Suprapubic skin (tissue), 4 donors: ENCODE data around the gene WASF1. TPM values are rescaled to one million over a fixed set of nuclear protein-coding genes. Genes with fewer than 3 reads are reported as not detected.

Source experiments
- DNase-seq, 2 donors: peaks; one replicate each; pipeline ENCODE4 v3.0.0-alpha.2; 2019; ENCODE audit warnings: low spot score in 2 of 2
- H3K27ac ChIP-seq: fragments of 200-600 bp; sonication (generic); one replicate; pipeline ENCODE4 v1.5.1; 2019
- H3K27me3 ChIP-seq: fragments of 200-600 bp; sonication (generic); one replicate; pipeline ENCODE4 v1.5.1; 2019
- H3K36me3 ChIP-seq: fragments of 200-600 bp; sonication (generic); one replicate; pipeline ENCODE4 v1.5.1; 2019
- H3K4me1 ChIP-seq: fragments of 200-600 bp; sonication (generic); one replicate; pipeline ENCODE4 v1.5.1; 2019
- H3K4me3 ChIP-seq: fragments of 200-600 bp; sonication (generic); one replicate; pipeline ENCODE4 v1.5.1; 2019; ENCODE audit warnings: mild to moderate bottlenecking
- H3K9me3 ChIP-seq: fragments of 200-600 bp; sonication (generic); one replicate; pipeline ENCODE4 v1.5.1; 2019
- EP300 ChIP-seq: sonication (generic); formaldehyde crosslinking; IDR thresholded peaks from one replicate; pipeline ENCODE4 v1.6.1; 2017; ENCODE audit warnings: antibody characterized with exemption
- POLR2A ChIP-seq, 2 donors: fragments of 450-650 bp; IDR thresholded peaks; one replicate each; pipeline ENCODE4 v1.6.1; 2017; ENCODE audit warnings: antibody characterized with exemption in 2 of 2, mild to moderate bottlenecking in 2 of 2, moderate library complexity in 2 of 2
- POLR2AphosphoS5 ChIP-seq, 3 donors: sonication (generic); formaldehyde crosslinking; IDR thresholded peaks; one replicate each; pipeline ENCODE4 v1.6.1; 2017; ENCODE audit warnings: antibody characterized with exemption in 3 of 3
- WGBS: methylation state at CpG from one replicate; pipeline ENCODE4 v1.1.5; 2018; 5-methylcytosine and 5-hydroxymethylcytosine counted together
- total RNA-seq, 4 donors: library from RNA; depleted of rRNA; stranded (reverse); fragments of >200 nt; gene quantifications; one replicate each; pipeline ENCODE4 v1.1.0, GENCODE V29; 2016
- TF ChIP-seq, protein P1 (sequence below), 2 donors: fragments of 200-600 bp in 1 of 2; fragments of 450-650 bp in 1 of 2; sonication (generic) in 1 of 2; IDR thresholded peaks; one replicate each; pipeline ENCODE4 v1.5.1; 2016 to 2019; ENCODE audit warnings: antibody characterized with exemption in 2 of 2, mild to moderate bottlenecking in 1 of 2, moderate library complexity in 1 of 2

The WASF1 gene
- total RNA-seq, 4 donors from 2014 or later, result 5.9 to 10.9 (median 6.2) TPM

DNA sequence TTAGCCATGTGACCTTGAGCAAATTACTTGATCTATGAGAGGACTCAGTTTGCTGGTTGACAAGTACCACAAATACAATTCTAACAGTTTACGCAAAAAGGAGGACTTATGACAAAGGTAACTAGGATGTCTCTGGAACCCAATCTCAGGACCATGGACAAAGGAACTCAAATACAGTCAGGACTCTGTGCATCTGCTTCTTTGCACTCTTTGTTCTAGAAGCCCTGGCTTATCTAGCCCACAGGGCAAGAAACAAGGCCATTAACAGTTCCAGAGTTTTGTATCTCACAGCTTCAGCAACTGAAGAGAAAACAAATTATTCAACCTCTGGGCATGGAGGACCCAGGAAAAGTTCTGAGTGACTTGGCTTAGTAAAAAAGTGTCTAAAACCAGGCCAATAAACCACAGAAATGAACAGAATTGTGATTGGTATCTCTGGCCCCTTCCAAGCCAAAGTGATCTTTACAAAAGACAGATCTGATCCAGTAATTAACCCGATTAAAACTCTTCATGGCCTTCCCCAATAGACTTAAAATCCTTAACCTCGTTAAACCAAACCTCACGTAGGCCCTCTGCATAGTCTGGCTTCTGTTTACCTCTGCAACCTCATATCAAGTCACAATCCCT is 5.9 kb downstream of the WASF1 start:
- 86% methylated on average over 4 of the region's 4 CpGs for WGBS
- Histone ChIP-seq H3K36me3 (no peaks in the 10 kb centered on the region), H3K9me3 (no peaks in the 10 kb centered on the region), H3K4me3 (no peak overlapping the region), H3K4me1 (peaks cover 4% of the 10 kb centered on the region), H3K27me3 (no peaks in the 10 kb centered on the region), H3K27ac (no peak overlapping the region)
- TF ChIP-seq POLR2AphosphoS5 (IDR thresholded peaks at IDR 0.05) (no peak), EP300 (no peak), POLR2A (IDR thresholded peaks at IDR 0.05) (no peak)
- TF ChIP-seq, protein P1, sequence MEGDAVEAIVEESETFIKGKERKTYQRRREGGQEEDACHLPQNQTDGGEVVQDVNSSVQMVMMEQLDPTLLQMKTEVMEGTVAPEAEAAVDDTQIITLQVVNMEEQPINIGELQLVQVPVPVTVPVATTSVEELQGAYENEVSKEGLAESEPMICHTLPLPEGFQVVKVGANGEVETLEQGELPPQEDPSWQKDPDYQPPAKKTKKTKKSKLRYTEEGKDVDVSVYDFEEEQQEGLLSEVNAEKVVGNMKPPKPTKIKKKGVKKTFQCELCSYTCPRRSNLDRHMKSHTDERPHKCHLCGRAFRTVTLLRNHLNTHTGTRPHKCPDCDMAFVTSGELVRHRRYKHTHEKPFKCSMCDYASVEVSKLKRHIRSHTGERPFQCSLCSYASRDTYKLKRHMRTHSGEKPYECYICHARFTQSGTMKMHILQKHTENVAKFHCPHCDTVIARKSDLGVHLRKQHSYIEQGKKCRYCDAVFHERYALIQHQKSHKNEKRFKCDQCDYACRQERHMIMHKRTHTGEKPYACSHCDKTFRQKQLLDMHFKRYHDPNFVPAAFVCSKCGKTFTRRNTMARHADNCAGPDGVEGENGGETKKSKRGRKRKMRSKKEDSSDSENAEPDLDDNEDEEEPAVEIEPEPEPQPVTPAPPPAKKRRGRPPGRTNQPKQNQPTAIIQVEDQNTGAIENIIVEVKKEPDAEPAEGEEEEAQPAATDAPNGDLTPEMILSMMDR (IDR thresholded peaks at IDR 0.05), result no peak
- DNase-seq, result no peak

DNA sequence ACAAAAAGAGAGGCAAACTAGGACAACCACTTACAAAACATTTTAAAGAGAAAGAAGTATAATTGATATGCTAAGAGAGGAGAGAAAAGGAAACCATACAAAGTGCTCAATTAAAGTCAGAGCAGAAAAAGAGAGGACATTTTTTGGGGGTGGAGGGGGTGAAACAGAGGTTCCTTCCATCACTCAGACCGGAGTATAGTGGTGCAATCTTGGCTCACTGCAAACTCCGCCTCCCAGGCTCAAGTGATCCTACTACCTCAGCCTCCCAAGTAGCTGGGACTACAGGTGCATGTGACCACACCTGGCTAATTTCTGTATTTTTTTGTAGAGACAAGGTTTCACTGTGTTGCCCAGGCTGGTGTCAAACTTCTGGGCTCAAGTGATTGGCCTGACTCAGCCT is 9.4 kb downstream of the WASF1 start:
- no peaks in the 10 kb centered on the region for H3K9me3 ChIP-seq
- H3K27ac ChIP-seq, result no peak overlapping the region
- no peaks in the 10 kb centered on the region for H3K36me3 ChIP-seq
- H3K27me3 ChIP-seq, result no peaks in the 10 kb centered on the region
- H3K4me3 ChIP-seq, result no peak overlapping the region
- no peak for DNase-seq
- WGBS, result 90% methylated on average over 2 of the region's 2 CpGs
- TF ChIP-seq POLR2AphosphoS5 (IDR thresholded peaks at IDR 0.05), result no peak
- TF ChIP-seq POLR2A (IDR thresholded peaks at IDR 0.05), result no peak
- TF ChIP-seq, protein P1 (IDR thresholded peaks at IDR 0.05), result no peak
- no peak for TF ChIP-seq EP300
- H3K4me1 ChIP-seq, result no peaks in the 10 kb centered on the region

DNA sequence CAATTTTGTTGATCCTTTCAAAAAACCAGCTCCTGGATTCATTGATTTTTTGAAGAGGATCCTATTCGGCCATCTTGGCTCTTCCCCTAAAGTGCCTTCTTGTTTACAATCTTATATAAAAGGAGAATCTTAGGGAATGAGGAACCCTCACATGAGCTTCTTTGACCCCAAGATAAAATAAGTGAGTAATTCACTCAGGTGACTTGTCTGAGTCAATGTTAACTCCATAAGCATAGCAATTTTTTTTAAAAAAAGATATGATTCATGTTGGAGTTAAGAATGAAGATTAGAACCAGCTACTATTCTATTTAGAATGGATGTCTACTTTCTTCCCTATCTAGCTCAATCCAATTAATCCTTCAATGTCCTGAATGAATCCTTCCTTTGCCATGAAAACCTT is 21.0 kb downstream of the WASF1 start:
- Histone ChIP-seq H3K4me1 (no peaks in the 10 kb centered on the region), H3K4me3 (no peak overlapping the region), H3K9me3 (no peaks in the 10 kb centered on the region), H3K27me3 (no peaks in the 10 kb centered on the region), H3K36me3 (no peaks in the 10 kb centered on the region), H3K27ac (no peak overlapping the region)
- WGBS, result 97% methylated on average over 1 of the region's 1 CpG
- TF ChIP-seq, protein P1 (IDR thresholded peaks at IDR 0.05), result no peak
- TF ChIP-seq EP300 (no peak), POLR2A (IDR thresholded peaks at IDR 0.05) (no peak), POLR2AphosphoS5 (IDR thresholded peaks at IDR 0.05) (no peak)
- DNase-seq, result no peak

DNA sequence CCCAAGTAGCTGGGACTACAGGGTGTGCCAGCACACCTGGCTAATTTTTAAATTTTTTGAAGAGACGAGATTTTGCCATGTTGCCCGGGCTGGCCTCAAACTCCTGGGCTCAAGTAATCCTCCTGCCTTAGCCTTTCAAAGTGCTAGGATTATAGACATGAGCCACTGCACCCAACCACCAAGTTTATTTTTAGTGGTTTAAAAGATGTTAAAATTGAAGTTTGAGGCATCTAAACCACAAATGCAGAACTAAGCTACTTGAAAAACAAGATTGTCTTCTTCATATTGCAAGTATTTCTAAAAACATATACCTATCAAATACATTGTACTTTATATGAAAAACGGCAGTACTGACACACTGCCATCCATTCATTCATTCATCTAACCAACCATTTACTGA is 31.6 kb downstream of the WASF1 start:
- Histone ChIP-seq H3K4me3 (no peak overlapping the region), H3K4me1 (no peaks in the 10 kb centered on the region), H3K27me3 (no peaks in the 10 kb centered on the region), H3K27ac (no peak overlapping the region), H3K36me3 (no peaks in the 10 kb centered on the region), H3K9me3 (no peaks in the 10 kb centered on the region)
- TF ChIP-seq, protein P1 (IDR thresholded peaks at IDR 0.05), result no peak
- no peak for TF ChIP-seq POLR2A (IDR thresholded peaks at IDR 0.05)
- TF ChIP-seq EP300, result no peak
- TF ChIP-seq POLR2AphosphoS5 (IDR thresholded peaks at IDR 0.05), result no peak
- 79% methylated on average over 3 of the region's 3 CpGs for WGBS
- no peak for DNase-seq

DNA sequence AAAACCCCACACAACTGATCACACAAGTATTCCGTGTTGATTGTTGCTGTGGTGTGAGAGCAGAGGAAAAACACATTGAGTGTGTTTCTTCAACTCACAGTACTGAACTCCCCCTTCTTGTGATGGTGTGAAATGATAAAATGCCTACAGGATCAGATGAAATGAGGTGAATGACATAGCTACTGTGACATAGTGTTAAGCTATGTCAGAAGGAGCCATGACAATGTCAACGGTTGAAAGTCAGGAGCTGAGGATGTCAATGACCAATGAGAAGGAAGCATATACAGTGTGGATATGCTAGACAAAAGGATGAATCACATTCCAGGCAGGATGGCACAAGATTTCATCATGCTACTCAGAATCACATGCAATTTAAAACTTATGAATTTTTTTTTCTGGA is 38.8 kb downstream of the WASF1 start:
- Histone ChIP-seq H3K27me3 (no peaks in the 10 kb centered on the region), H3K4me1 (no peaks in the 10 kb centered on the region), H3K36me3 (no peaks in the 10 kb centered on the region), H3K4me3 (no peak overlapping the region), H3K27ac (no peak overlapping the region), H3K9me3 (no peaks in the 10 kb centered on the region)
- WGBS, result 83% methylated on average over 2 of the region's 2 CpGs
- no peak for DNase-seq
- no peak for TF ChIP-seq EP300
- TF ChIP-seq POLR2A (IDR thresholded peaks at IDR 0.05), result no peak

DNA sequence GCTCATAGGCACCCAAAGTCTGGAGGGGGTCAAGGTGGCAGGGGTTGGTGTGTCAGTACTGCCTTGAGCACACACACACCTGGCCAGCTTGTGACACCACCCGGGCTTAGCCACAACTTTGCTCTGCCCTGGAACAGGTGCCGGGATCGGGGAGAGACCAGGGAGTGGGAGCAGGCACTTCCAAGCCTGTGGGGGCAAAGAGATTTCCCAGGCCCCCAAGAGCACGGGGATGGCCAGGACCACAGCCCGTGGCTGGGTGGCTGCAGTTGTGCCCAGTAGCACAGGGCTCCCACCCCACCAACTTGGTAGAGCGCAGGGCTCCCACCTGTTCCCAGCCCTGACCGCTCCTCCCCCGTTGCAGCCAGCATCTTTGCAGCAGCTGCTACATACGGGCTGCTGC is 40.4 kb downstream of the WASF1 start:
- TF ChIP-seq POLR2AphosphoS5 (IDR thresholded peaks at IDR 0.05) (no peak), POLR2A (IDR thresholded peaks at IDR 0.05) (no peak), EP300 (no peak)
- TF ChIP-seq, protein P1 (IDR thresholded peaks at IDR 0.05), result no peak
- Histone ChIP-seq H3K27ac (no peak overlapping the region), H3K27me3 (no peaks in the 10 kb centered on the region), H3K4me1 (no peaks in the 10 kb centered on the region), H3K36me3 (no peaks in the 10 kb centered on the region), H3K9me3 (no peaks in the 10 kb centered on the region), H3K4me3 (no peak overlapping the region)
- 94% methylated on average over 6 of the region's 9 CpGs for WGBS
- DNase-seq, result no peak
